ENCODE results near the gene SELPLG.

DNA sequence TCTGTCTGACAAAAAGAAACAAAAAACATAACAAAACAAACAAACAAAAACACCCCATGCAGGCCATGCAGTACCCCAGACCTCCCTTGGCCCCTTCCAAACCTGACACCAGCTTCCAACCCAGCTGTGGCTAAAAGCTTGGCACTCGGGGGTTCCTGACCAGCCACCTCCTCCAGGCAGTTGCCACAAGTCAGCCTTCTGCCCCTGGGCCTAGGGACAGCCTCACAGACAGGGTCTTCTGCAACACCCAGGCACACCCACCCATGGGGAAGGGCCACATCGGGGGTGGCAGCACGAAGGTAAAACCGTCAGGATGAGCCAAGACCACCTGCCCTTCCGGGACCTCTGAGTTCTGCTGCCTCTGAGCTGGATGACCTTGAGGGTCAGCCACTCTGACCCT, 25.1 kb downstream of the SELPLG start:
- TF ChIP-seq CTCF (IDR thresholded peaks at IDR 0.05; ENCODE audit: insufficient read depth, low read length) = no peak
- TF ChIP-seq POLR2AphosphoS5 (IDR thresholded peaks at IDR 0.05; ENCODE audit: low read depth) = no peak
